HG03378 (cell line): ENCODE measurements around the gene HAUS6.
A peak's percentile ranks its signal among the peaks of the same experiment; 100 is the strongest.
"Not testable (repeated sequence)": the region's sequence is repeated elsewhere in the genome, so short reads cannot be mapped to it uniquely, and the experiment has no call there.

Experiments used
- ATAC-seq: cut with Tn5 transposase; IDR thresholded peaks from one replicate; pipeline ENCODE4 v1.9.1; 2021; ENCODE audit warnings: mild to moderate bottlenecking, moderate library complexity; ENCODE audit not compliant: unreplicated experiment

HAUS6 gene

GRCh38 chr9:19116107-19116790 lies 13.5 kb upstream of the HAUS6 start:
- no peak for ATAC-seq

DNA sequence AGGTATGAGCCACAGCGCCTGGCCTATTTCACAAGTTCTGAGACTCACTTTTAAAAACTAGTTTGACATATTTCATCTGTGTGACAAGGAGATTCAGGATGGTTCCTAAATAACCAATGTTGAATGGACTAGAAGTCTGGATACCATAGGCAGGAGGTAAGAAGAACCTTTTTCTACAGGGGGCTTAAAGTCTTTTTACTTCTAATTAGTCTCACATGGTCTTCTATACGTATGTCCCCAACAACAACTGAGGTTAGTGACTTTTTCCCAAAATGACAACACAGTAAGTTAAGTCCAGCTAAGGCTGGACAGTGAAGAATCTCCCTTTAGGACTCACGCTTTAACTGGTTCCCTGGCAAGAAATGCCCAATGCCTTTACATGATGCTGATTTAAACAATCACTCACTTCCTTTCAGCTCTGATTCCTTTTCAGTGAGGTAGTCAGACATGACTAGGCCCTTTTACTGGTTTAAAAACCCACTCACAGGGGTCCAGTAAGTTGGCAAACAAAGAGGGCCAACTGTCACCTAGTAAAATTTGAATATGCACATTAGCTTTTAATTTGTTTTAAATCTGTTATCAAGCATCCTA lies 12.1 kb upstream of the HAUS6 start:
- no peak for ATAC-seq

- ATAC-seq = no peak
Measured at GRCh38 chr9:19113964-19114679, 11.4 kb upstream of the HAUS6 start.

DNA sequence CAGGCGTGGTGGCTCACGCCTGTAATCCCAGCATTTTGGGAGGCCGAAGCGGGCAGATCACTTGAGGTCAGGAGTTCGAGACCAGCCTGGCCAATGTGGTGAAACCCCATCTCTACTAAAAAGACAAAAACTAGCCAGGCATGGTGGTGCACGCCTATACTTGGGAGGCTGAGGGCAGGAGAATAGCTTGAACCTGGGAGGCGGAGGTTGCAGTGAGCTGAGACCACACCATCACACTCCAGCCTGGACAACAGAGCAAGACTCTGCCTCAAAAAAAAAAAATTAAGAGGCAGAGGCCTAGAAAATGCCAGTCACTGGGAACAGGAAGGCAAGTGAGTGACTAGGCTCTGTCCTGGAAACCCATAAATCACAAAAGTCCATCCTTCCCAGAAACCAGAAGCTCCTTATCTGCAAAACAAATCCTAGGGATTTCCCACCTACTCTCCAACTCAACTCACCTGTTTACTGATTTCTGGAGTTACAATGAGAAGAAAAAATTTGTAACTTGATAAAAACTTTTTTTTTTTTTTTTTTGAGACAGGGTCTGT lies 10.4 kb upstream of the HAUS6 start:
- ATAC-seq = not testable (repeated sequence)

GRCh38 chr9:19108038-19108437 lies 5.3 kb upstream of the HAUS6 start:
- ATAC-seq = no peak

DNA sequence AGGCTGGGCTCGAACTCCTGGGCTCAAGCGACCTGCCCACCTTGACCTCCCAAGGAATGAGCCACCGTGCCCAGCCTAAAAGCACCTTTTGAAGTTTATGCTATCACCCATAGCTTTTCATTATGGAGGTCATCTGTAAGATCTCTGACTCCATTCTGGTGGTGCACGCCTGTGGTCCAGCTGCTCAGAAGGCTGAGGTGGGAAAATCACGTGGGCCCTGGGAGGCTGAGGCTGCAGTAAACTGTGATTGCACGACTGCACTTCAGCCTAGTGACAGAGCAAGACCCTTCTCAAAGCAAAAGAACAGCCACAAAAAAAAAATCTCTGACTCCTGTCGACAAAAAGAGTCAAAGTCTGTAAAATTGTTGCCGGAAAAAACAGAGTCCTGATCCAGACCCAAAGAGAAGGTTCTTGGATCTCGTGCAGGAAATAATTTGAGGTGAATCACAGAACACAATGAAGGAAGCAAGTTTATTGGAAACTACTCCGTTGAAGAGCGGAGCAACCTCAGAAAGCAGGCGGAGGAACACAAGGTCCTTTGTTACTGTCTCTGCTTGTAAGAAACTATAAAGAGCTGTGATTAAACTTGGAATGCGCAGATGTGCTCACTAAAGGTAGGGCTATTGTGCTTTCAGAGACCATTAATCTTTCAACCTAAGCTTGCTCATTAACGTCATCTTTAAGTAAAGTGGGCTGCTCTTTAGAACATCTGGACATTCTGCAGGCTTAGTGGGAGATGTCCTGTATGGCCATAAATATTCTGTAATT lies 2.0 kb upstream of the HAUS6 start:
- no peak for ATAC-seq

GRCh38 chr9:19102181-19102630 lies 498 bp downstream of the HAUS6 start:
- peak; percentile 32 for ATAC-seq

DNA sequence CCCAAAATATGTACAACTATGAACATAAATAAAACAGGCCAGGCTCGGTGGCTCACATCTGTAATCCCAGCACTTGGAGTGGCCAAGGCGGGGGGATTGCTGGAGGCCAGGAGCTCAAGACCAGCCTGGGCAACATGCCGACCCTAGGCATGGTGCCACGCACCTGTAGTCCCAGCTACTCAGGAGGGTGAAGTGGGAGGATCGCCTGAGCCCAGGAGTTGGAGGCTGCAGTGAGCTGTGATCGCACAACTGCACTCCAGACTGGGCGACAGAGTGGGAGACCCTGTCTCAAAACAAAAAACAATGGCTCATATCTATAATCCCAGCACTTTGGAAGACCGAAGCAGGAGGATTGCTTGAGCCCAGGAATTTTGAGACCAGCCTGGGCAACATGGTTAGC lies 1.5 kb downstream of the HAUS6 start:
- no peak for ATAC-seq

DNA sequence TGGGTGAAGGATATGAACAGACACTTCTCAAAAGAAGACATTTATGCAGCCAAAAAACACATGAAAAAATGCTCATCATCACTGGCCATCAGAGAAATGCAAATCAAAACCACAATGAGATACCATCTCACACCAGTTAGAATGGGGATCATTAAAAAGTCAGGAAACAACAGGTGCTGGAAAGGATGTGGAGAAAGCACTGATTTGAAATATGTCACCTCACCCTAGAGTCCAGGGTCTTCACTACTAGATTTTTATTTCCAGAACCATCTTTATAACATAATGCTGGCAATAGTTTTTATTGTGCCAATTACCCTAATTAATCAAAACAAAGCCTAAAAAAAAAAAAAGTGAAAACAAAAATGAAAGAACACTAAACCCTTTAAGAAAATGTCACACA lies 5.3 kb downstream of the HAUS6 start:
- ATAC-seq = not testable (repeated sequence)

DNA sequence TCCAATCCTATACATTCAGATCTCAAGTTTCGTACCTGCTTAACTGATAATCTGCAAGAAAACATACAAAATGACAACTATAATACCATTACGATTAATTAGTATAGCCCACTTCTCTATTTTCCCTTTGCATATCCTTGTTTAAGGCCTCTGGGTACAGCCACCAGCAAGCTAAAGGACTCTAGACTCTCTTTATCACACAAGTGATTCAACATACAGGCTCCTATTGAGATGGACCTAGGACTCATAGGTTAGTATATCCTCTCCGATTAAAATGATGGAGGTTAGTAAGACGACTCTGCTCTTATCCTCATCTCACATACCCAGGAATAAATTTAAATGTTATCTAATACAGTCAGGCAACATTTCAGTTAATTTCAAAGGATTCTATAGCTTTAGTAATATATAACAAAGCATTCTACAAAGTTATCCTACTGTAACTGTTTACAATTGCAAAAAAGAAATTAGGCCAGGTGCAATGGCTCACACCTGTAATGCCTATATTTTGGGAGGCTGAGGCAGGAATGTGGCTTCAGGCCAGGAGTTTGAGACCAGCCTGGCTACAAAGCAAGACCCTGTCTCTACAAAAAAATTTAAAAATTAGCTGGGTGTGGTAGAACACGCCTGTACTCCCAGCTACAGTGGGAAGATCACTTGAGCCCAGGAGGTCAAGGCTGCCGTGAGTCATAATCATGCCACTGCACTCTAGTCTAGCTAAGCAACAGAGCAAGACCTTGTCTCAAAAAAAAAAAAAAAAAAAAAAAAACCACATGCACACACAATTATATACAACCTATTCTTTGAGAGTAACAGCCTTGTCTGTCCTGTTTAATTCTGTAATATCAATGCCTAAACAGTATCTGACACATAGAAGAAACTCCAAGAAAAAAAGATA lies 15.4 kb downstream of the HAUS6 start:
- no peak for ATAC-seq

DNA sequence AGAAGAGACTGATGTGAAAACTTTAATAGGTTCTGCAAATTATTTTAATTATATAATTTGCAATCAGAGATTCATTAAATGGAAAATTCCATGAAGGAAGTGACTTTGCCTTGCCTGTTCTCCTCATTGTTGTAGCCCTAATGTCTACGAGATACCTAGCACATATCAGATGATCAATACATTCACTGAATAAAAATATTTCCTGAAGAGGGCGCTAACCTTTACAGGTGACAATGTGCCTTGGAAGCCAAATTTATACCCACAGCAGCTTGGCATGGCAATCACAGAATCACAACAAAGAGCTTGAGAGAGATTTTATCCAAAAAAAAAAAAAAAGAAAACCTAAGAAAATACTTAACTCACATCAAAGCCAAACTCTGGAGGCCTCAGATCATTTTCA lies 17.4 kb downstream of the HAUS6 start:
- ATAC-seq = peak; percentile 66

GRCh38 chr9:19074836-19075235 lies 27.9 kb downstream of the HAUS6 start:
- ATAC-seq = no peak

DNA sequence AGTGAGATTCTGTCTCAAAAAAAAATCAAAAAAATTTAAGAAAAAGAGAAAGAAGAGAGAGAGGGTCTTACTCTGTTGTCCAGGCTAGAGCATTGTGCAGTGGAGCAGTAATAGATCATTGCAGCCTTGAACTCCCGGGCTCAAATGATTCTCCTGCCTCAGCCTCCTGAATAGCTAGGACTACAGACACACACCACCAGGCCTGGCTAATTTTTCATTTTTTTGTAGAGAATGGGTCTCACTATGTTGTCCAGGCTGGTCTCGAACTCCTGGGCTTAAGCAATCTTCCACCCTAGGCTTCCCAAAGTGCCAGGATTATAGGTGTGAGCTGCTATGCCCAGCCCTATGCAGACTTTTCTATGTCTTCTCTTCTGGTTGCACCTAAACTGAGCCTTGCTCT lies 28.5 kb downstream of the HAUS6 start:
- no peak for ATAC-seq

- no peak for ATAC-seq
Measured at GRCh38 chr9:19057033-19057432, 45.7 kb downstream of the HAUS6 start.

- no peak for ATAC-seq
Measured at GRCh38 chr9:19050637-19051591, 51.8 kb downstream of the HAUS6 start.

DNA sequence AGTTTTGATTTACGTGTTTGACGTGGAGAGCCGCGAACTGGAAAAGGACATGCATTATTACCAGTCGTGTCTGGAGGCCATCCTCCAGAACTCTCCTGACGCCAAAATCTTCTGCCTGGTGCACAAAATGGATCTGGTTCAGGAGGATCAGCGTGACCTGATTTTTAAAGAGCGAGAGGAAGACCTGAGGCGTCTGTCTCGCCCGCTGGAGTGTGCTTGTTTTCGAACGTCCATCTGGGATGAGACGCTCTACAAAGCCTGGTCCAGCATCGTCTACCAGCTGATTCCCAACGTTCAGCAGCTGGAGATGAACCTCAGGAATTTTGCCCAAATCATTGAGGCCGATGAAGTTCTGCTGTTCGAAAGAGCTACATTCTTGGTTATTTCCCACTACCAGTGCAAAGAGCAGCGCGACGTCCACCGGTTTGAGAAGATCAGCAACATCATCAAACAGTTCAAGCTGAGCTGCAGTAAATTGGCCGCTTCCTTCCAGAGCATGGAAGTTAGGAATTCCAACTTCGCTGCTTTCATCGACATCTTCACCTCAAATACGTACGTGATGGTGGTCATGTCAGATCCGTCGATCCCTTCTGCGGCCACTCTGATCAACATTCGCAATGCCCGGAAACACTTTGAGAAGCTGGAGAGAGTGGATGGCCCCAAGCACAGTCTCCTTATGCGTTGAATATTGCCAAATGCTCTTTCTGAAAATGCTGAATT lies 52.6 kb downstream of the HAUS6 start:
- ATAC-seq = no peak

GRCh38 chr9:19048966-19049916 lies 53.5 kb downstream of the HAUS6 start, which contains the start of gene RRAGA:
TSS of gene RRAGA (plus strand) at chr9:19049427. CDS start at chr9:19049660, 233 bp downstream.
- peak; percentile 90 for ATAC-seq
